ENCODE results near the gene CRYBA2. TPM values are rescaled to one million over a fixed set of nuclear protein-coding genes. Genes with fewer than 3 reads are reported as not detected.

Gene CRYBA2
- total RNA-seq, 1 experiment from 2014 or later = not detected

- no peak overlapping the region for H2AFZ ChIP-seq (ENCODE audit: low read depth, low read length, poor library complexity, severe bottlenecking)
- CTCF ChIA-PET = interaction anchor here (0.7 to 5.1 kb wide), 16 partner anchors 8 to 378 kb away, joined by 3 to 30 read pairs (median 4); partner anchors contain the start of gene DNPEP
- RAD21 ChIA-PET (ENCODE audit: low non-redundant PET in 1 of 2, low total read pairs in 2 of 2, uncharacterized antibody in 2 of 2, unreplicated experiment in 2 of 2) = interaction anchor here in 1 of 2 experiments (0.7 to 1.4 kb wide), 2 partner anchors 8 to 145 kb away, joined by 3 to 4 read pairs; no protein-coding TSS in a partner anchor
- no peaks in the 10 kb centered on the region for H3K9me2 ChIP-seq (ENCODE audit: insufficient read depth)
- no peak overlapping the region for H3K9ac ChIP-seq (ENCODE audit: low read length)
- H3K27ac ChIP-seq (ENCODE audit: low read depth, low read length) = no peak overlapping the region
- H3K36me3 ChIP-seq (ENCODE audit: control insufficient read depth in 1 of 2, insufficient read depth in 2 of 2, low read length in 2 of 2) = no peaks in the 10 kb centered on the region
- H3K9me3 ChIP-seq (ENCODE audit: control insufficient read depth in 1 of 2, insufficient read depth in 1 of 2, low read depth in 1 of 2, low read length in 2 of 2) = no peaks in the 10 kb centered on the region; a peak in 1 of 4 replicates
- no peaks in the 10 kb centered on the region for H3K27me3 ChIP-seq (ENCODE audit: insufficient read depth, low read length)
- POLR2A ChIA-PET = interaction anchor here (2.5 kb wide), 1 partner anchor 8 kb away, joined by 9 read pairs; no protein-coding TSS in a partner anchor
- DNase-seq (ENCODE audit: low read depth, low spot score) (no peak), ATAC-seq (peak; percentile 100)
- intact Hi-C loops (cut with micrococcal nuclease) = no loop called here
- no peak overlapping the region for H3K4me3 ChIP-seq (replicated peaks in 1 of 2; ENCODE audit: low read depth in 1 of 2, low read length in 2 of 2)
- H3K4me2 ChIP-seq (ENCODE audit: low read length) = no peak overlapping the region
- no peaks in the 10 kb centered on the region for H4K20me1 ChIP-seq (ENCODE audit: insufficient read depth)
- no peaks in the 10 kb centered on the region for H3K79me2 ChIP-seq (ENCODE audit: insufficient read depth, low read length)
- TF ChIP-seq SIN3A (IDR thresholded peaks at IDR 0.05; ENCODE audit: low read depth) = no peak
- TF ChIP-seq RAD21 (IDR thresholded peaks at IDR 0.05; ENCODE audit: low read depth) = peak; percentile 70
- TF ChIP-seq EZH2phosphoT487 (IDR thresholded peaks at IDR 0.05; ENCODE audit: borderline replicate concordance) = no peak
- peak; percentile 61 to 78 (median 67) for TF ChIP-seq CTCF (IDR thresholded peaks at IDR 0.05 in 2 of 3, conservative IDR thresholded peaks at IDR 0.05 in 1 of 3; ENCODE audit: borderline replicate concordance in 1 of 3, insufficient read depth in 1 of 3, low read depth in 2 of 3, low read length in 2 of 3)
- BruUV-seq (replicated peaks) = no TSS peak
- H3K4me1 ChIP-seq (ENCODE audit: control insufficient read depth in 1 of 2, insufficient read depth in 2 of 2, low read length in 2 of 2) = no peaks in the 10 kb centered on the region
Measured at GRCh38 chr2:219010162-219010756, 17.0 kb upstream of the CRYBA2 start.

- no peak overlapping the region for H3K4me3 ChIP-seq (replicated peaks in 1 of 2; ENCODE audit: low read depth in 1 of 2, low read length in 2 of 2)
- ChIA-PET RAD21 (ENCODE audit: low non-redundant PET in 1 of 2, low total read pairs in 2 of 2, uncharacterized antibody in 2 of 2, unreplicated experiment in 2 of 2) (interaction anchor here in 1 of 2 experiments (1.4 kb wide), 1 partner anchor 146 kb away, joined by 4 read pairs; no protein-coding TSS in a partner anchor), CTCF (interaction anchor here (1.8 to 5.1 kb wide), 2 partner anchors 110 to 146 kb away, joined by 9 to 30 read pairs; no protein-coding TSS in a partner anchor), POLR2A (interaction anchor here (2.5 kb wide), 1 partner anchor 7 kb away, joined by 9 read pairs; no protein-coding TSS in a partner anchor)
- H3K79me2 ChIP-seq (ENCODE audit: insufficient read depth, low read length) = no peaks in the 10 kb centered on the region
- no peak overlapping the region for H3K4me2 ChIP-seq (ENCODE audit: low read length)
- H2AFZ ChIP-seq (ENCODE audit: low read depth, low read length, poor library complexity, severe bottlenecking) = no peak overlapping the region
- ATAC-seq (no peak), DNase-seq (ENCODE audit: low read depth, low spot score) (no peak)
- H3K27me3 ChIP-seq (ENCODE audit: insufficient read depth, low read length) = no peaks in the 10 kb centered on the region
- H3K27ac ChIP-seq (ENCODE audit: low read depth, low read length) = no peak overlapping the region
- H3K9me3 ChIP-seq (ENCODE audit: control insufficient read depth in 1 of 2, insufficient read depth in 1 of 2, low read depth in 1 of 2, low read length in 2 of 2) = no peaks in the 10 kb centered on the region; a peak in 1 of 4 replicates
- H3K9me2 ChIP-seq (ENCODE audit: insufficient read depth) = no peaks in the 10 kb centered on the region
- H3K9ac ChIP-seq (ENCODE audit: low read length) = no peak overlapping the region
- H3K36me3 ChIP-seq (ENCODE audit: control insufficient read depth in 1 of 2, insufficient read depth in 2 of 2, low read length in 2 of 2) = no peaks in the 10 kb centered on the region
- H3K4me1 ChIP-seq (ENCODE audit: control insufficient read depth in 1 of 2, insufficient read depth in 2 of 2, low read length in 2 of 2) = no peaks in the 10 kb centered on the region
- intact Hi-C loops (cut with micrococcal nuclease) = no loop called here
- no TSS peak for BruUV-seq (replicated peaks)
- H4K20me1 ChIP-seq (ENCODE audit: insufficient read depth) = no peaks in the 10 kb centered on the region
- TF ChIP-seq POLR2AphosphoS5 (IDR thresholded peaks at IDR 0.05; ENCODE audit: low read depth, low read length) (no peak), CBX3 (IDR thresholded peaks at IDR 0.05; ENCODE audit: low read depth) (no peak), FOSL1 (IDR thresholded peaks at IDR 0.05; ENCODE audit: low read depth) (no peak), REST (IDR thresholded peaks at IDR 0.05; ENCODE audit: low read depth) (no peak), CEBPB (IDR thresholded peaks at IDR 0.05; ENCODE audit: low read depth) (no peak), TCF7L2 (IDR thresholded peaks at IDR 0.05; ENCODE audit: borderline replicate concordance, extremely low read depth, insufficient read depth, insufficient read length) (no peak), ZNF274 (IDR thresholded peaks at IDR 0.05; ENCODE audit: low read depth, low read length) (no peak)
Measured at GRCh38 chr2:219009294-219009693, 16.1 kb upstream of the CRYBA2 start.

Data from HCT116 (cell line).